HCT116 (cell line): ENCODE data around the gene DHX15. TPM values are rescaled to one million over a fixed set of nuclear protein-coding genes. Genes with fewer than 3 reads are reported as not detected.

Experiments used
- ATAC-seq: fragments of 200-7000 bp; cut with Tn5 transposase; 2 replicates; pipeline ENCODE4 v1.9.1; 2020; ENCODE audit warnings: mild to moderate bottlenecking, moderate library complexity
- BruUV-seq: library from RNA; stranded (reverse); fragments of 400-500 nt; replicated peaks from 2 replicates; lab custom pipeline; 2021; lab: Mats Ljungman, UMichigan
- CTCF ChIA-PET: fragments of 300-600 bp; sonication (Branson Sonifier 250); formaldehyde crosslinking; loops from one replicate; lab custom pipeline; 2021; ENCODE audit warnings: antibody characterized with exemption; lab: Charles Lee
- POLR2A ChIA-PET: fragments of 300-600, 350-600 bp; sonication (Branson Sonifier 250); formaldehyde crosslinking; loops from one replicate; lab custom pipeline; 2021; ENCODE audit warnings: antibody characterized with exemption; lab: Charles Lee
- RAD21 ChIA-PET, 2 experiments: fragments of 300-600 bp; sonication (Branson Sonifier 250); formaldehyde crosslinking; loops; one replicate each; lab custom pipeline; 2023; ENCODE audit warnings: low total read pairs in 2 of 2; ENCODE audit not compliant: uncharacterized antibody in 2 of 2, unreplicated experiment in 2 of 2, low non-redundant PET in 1 of 2; lab: Charles Lee
- DNase-seq: peaks from one replicate; pipeline ENCODE4 v3.0.0-alpha.2; 2010; ENCODE audit warnings: low read depth, low spot score
- H2AFZ ChIP-seq: fragments of 200-600 bp; shearing (Covaris generic), sonication (generic); 2 replicates; pipeline ENCODE4 v1.6.1; 2017; ENCODE audit warnings: low read depth, mixed run types, mixed read lengths, antibody characterized with exemption, low read length; ENCODE audit not compliant: poor library complexity, severe bottlenecking
- H3K27ac ChIP-seq: 2 replicates; pipeline ENCODE4 v1.5.1; 2012; ENCODE audit warnings: low read depth, low read length
- H3K27me3 ChIP-seq: fragments of 200-600 bp; sonication (generic); 2 replicates; pipeline ENCODE4 v1.6.1; 2016; ENCODE audit warnings: mixed run types, low read length, mixed read lengths; ENCODE audit not compliant: insufficient read depth
- H3K36me3 ChIP-seq, 2 experiments: fragments of 200-500 bp in 1 of 2; fragments of 200-600 bp in 1 of 2; sonication (Bioruptor generic) in 1 of 2; sonication (generic) in 1 of 2; 2 replicates each; pipeline versions ENCODE4 v1.5.1 to v1.6.1; 2014 to 2016; ENCODE audit warnings: low read length in 2 of 2, inconsistent platforms in 1 of 2, mixed read lengths in 1 of 2, mixed run types in 1 of 2; ENCODE audit not compliant: insufficient read depth in 2 of 2, control insufficient read depth in 1 of 2
- H3K4me1 ChIP-seq, 2 experiments: fragments of 200-600 bp in 1 of 2; sonication (generic) in 1 of 2; 2 replicates each; pipeline versions ENCODE4 v1.5.1 to v1.6.1; 2012 to 2017; ENCODE audit warnings: low read length in 2 of 2, inconsistent platforms in 1 of 2, mild to moderate bottlenecking in 1 of 2, mixed read lengths in 1 of 2, mixed run types in 1 of 2, moderate library complexity in 1 of 2; ENCODE audit not compliant: insufficient read depth in 2 of 2, control insufficient read depth in 1 of 2
- H3K4me2 ChIP-seq: fragments of 200-600 bp; sonication (generic); 2 replicates; pipeline ENCODE4 v1.6.1; 2017; ENCODE audit warnings: mixed run types, low read length, mixed read lengths
- H3K4me3 ChIP-seq, 2 experiments: fragments of 200-600 bp in 1 of 2; sonication (generic) in 1 of 2; replicated peaks in 1 of 2; 2 replicates each; pipeline ENCODE4 v1.5.1; 2011 to 2016; ENCODE audit warnings: low read length in 2 of 2, control low read depth in 1 of 2, low read depth in 1 of 2, mild to moderate bottlenecking in 1 of 2, mixed read lengths in 1 of 2, mixed run types in 1 of 2
- H3K79me2 ChIP-seq: fragments of 200-600 bp; sonication (generic); 2 replicates; pipeline ENCODE4 v1.6.1; 2017; ENCODE audit warnings: mild to moderate bottlenecking, mixed run types, low read length, moderate library complexity, mixed read lengths; ENCODE audit not compliant: insufficient read depth
- H3K9ac ChIP-seq: fragments of 200-600 bp; sonication (generic); 2 replicates; pipeline ENCODE4 v1.6.1; 2016; ENCODE audit warnings: low read length, mixed read lengths
- H3K9me2 ChIP-seq: fragments of 200-600 bp; sonication (generic), shearing (Covaris generic); 2 replicates; pipeline ENCODE4 v1.6.1; 2017; ENCODE audit warnings: mixed run types, mild to moderate bottlenecking, moderate library complexity; ENCODE audit not compliant: insufficient read depth
- H3K9me3 ChIP-seq, 2 experiments: fragments of 200-500 bp in 1 of 2; fragments of 200-600 bp in 1 of 2; sonication (Bioruptor generic) in 1 of 2; sonication (generic) in 1 of 2; 2 replicates each; pipeline ENCODE4 v1.6.1; 2014 to 2017; ENCODE audit warnings: low read length in 2 of 2, mixed read lengths in 2 of 2, inconsistent platforms in 1 of 2, low read depth in 1 of 2, mild to moderate bottlenecking in 1 of 2, mixed run types in 1 of 2, moderate library complexity in 1 of 2; ENCODE audit not compliant: control insufficient read depth in 1 of 2, insufficient read depth in 1 of 2
- H4K20me1 ChIP-seq: fragments of 200-600 bp; sonication (generic), shearing (Covaris generic); 2 replicates; pipeline ENCODE4 v1.6.1; 2017; ENCODE audit warnings: mixed run types, mild to moderate bottlenecking, moderate library complexity; ENCODE audit not compliant: insufficient read depth
- CEBPB ChIP-seq: IDR thresholded peaks from 2 replicates; pipeline ENCODE4 v1.6.1; 2012; ENCODE audit warnings: low read depth
- EGR1 ChIP-seq: IDR thresholded peaks from 2 replicates; pipeline ENCODE4 v1.6.1; 2012; ENCODE audit warnings: low read depth
- MAX ChIP-seq: IDR thresholded peaks from 2 replicates; pipeline ENCODE4 v1.6.1; 2012
- RAD21 ChIP-seq: IDR thresholded peaks from 2 replicates; pipeline ENCODE4 v1.6.1; 2012; ENCODE audit warnings: low read depth, mild to moderate bottlenecking
- SIN3A ChIP-seq: IDR thresholded peaks from 2 replicates; pipeline ENCODE4 v1.6.1; 2012; ENCODE audit warnings: low read depth
- TCF7L2 ChIP-seq: IDR thresholded peaks from 2 replicates; pipeline ENCODE4 v1.7.0; 2011; ENCODE audit warnings: borderline replicate concordance, inconsistent platforms; ENCODE audit not compliant: insufficient read depth, insufficient read length; ENCODE audit errors: extremely low read depth
- ZBTB33 ChIP-seq: IDR thresholded peaks from 2 replicates; pipeline ENCODE4 v1.6.1; 2011; ENCODE audit warnings: mild to moderate bottlenecking, low read length, moderate library complexity; ENCODE audit not compliant: insufficient replicate concordance; ENCODE audit errors: extremely low read depth
- intact Hi-C: fragments of 100-400 bp; cut with micrococcal nuclease; formaldehyde crosslinking; loops from 2 replicates; pipeline ENCODE4 v1.10.0; 2022
- total RNA-seq: library from RNA; stranded (reverse); gene quantifications from one replicate; pipeline ENCODE4 v1.2.1, GENCODE V29; 2021; ENCODE audit not compliant: unreplicated experiment

The DHX15 gene
- total RNA-seq, 1 experiment from 2014 or later: 195 TPM

GRCh38 chr4:24557026-24558025 is 27.0 kb downstream of the DHX15 start:
- ChIA-PET POLR2A (interaction anchor here (0.9 to 1.9 kb wide), 2 partner anchors 27 to 357 kb away, joined by 3 to 6 read pairs; partner anchors contain the start of gene DHX15), CTCF (interaction anchor here (0.7 to 1.7 kb wide), 3 partner anchors 10 to 27 kb away, joined by 3 to 4 read pairs (median 3); partner anchors contain the start of gene DHX15), RAD21 (no interaction called here)
- no peaks in the 10 kb centered on the region for H3K27me3 ChIP-seq
- H3K9me2 ChIP-seq: no peaks in the 10 kb centered on the region
- intact Hi-C loops: no loop called here
- peaks cover 0 to 2% of the 10 kb centered on the region in 2 experiments; a peak in 1 of 4 replicates for H3K4me1 ChIP-seq
- no TSS peak for BruUV-seq
- H4K20me1 ChIP-seq: peaks cover 81% of the 10 kb centered on the region
- no peak overlapping the region for H3K4me2 ChIP-seq
- no peak for ATAC-seq
- no peak overlapping the region for H3K27ac ChIP-seq
- DNase-seq: peak; percentile 6
- H3K4me3 ChIP-seq: no peak overlapping the region
- H3K79me2 ChIP-seq: peaks cover 100% of the 10 kb centered on the region
- H3K9ac ChIP-seq: no peak overlapping the region
- no peaks in the 10 kb centered on the region for H3K9me3 ChIP-seq
- peaks cover 14 to 17% of the 10 kb centered on the region in 2 experiments for H3K36me3 ChIP-seq
- no peak for TF ChIP-seq SIN3A
- no peak for TF ChIP-seq EGR1
- no peak for TF ChIP-seq ZBTB33
- TF ChIP-seq TCF7L2: no peak
- TF ChIP-seq CEBPB: peak; percentile 16; the same call in 1 of the 2 replicates
- no peak for TF ChIP-seq RAD21
- no peak for TF ChIP-seq MAX
- TF ChIP-seq, all 23 proteins: peak for 1
- H2AFZ ChIP-seq: no peak overlapping the region
